GM21381 (cell line): Measurements from ENCODE around the gene MEIOSIN.
A peak's percentile ranks its signal among the peaks of the same experiment; 100 is the strongest.

Source experiments
- ATAC-seq: cut with Tn5 transposase; IDR thresholded peaks from one replicate; pipeline ENCODE4 v1.9.1; 2021; ENCODE audit warnings: mild to moderate bottlenecking, moderate library complexity; ENCODE audit not compliant: unreplicated experiment

Gene MEIOSIN

DNA sequence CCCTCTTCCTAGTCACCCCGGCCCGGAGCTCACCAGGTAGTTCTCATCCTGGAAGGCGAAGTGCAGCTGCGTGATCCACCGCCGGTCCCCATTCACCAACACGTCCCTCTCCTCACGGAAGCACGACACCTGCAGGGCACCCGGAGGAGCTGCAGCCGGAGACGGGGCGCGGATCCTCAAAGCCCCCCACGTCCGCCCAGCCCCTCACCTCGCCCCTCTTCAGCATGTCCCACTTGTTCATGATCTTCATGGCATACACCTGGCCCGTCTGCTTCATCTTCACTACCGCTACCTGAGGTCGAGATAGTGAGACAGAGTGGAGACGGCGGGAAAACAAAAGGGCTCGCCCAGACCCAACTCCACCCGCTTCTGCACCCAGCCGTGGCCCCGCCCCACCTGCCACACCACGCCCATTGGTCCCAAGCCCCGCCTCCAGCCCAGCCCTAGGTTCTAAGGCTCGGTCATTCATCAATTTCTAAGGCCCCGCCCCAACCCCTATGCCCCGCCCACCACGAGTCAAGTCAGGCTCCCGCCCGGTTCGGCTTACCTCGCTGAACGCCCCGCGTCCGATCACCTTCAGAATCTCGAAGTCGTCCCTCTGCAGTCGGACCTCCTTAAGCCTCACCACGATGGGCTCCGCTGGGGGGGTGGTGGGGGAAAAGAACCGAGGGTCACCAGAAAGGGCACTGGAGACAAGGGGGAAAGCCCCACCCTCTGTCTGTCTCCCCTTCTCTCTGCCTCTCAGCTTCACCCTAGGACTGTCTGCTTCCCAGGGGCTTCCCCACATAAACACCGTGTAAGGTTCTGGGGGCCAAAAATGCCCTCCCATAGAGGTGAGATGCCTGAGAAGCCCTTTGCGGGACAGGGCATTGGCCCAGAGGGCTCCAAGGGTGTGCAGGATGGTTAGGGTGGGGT lies 46.2 kb downstream of the MEIOSIN start:
- peak; percentile 78 for ATAC-seq

DNA sequence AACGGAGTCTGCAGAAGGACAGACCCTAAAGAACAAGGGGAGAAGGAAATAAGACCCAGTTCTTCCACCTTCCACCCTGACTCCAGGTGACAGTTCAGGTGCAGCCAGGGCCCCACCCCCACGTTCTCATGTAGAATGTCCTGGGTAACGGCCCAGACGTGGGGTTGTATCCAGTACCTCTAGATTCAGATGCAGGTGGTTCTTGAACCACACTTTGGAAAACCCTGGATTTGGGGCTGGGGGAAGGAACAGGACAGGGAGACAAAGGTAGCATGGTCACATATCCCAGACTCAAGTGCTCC lies 46.9 kb downstream of the MEIOSIN start:
- no peak for ATAC-seq

DNA sequence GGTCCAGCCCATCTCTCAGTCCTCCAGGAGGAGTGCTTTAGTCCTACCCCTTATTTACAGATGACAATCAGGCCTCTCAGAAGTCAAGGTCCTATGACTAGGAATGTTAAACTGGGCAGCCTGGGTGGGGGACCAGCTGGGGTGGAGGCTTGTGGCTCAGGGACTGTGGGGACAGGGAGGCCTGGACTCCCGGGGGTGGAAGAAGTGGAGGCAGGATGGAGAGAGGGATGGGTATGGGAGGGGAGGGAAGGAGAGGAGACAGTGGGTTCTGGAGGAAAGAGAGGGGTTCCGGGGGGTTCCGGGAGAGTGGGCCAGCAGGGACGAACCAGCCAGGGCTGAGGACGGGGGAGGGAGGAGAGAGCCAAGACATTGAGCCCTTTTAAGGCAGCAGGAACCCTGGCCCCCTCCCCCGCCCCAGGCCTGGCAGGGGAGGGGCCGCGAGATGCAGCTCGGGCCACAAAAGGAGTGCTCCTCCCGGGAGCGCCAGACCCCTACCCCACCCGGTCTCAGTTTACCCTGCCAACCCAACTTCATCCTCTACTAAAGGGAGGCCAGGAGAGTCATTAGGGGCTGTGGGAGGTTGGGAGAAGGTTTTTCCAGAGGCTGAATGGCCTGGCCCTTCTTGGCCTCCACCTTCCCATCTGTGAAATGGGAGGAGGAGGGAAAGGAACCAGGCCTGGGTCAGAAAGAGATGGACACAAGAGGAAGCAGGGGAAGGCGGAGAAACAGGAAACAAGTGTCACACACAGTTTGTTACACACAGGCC lies 47.4 kb downstream of the MEIOSIN start:
- no peak for ATAC-seq

- ATAC-seq, result no peak
Observed at GRCh38 chr19:45781214-45782161, 48.2 kb downstream of the MEIOSIN start.

DNA sequence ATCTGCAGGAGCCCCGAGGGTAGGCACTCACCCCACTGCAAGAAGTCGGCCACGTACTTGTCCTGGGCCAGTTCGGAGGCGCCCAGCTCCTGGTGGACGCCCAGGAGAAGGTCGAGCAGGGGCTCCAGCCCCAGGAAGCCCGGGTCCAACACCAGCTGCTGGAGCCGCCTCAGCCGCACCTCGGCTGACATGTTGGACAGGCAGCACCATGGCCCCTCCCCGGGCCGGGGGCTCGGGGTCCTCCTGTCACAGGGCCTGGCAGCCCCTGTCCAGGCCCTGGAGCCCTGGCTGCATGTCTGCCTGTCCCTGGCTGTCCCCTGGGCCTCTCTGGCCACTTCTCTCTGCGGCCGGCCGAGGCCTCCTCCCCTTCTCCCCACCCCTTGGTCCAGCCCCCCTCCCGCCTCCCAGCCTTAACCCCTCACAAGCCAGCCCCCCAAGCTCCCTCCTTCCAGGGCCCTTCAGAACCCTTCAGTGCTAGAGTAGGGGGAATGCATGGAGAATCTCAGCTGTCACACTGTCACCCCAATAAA lies 49.0 kb downstream of the MEIOSIN start, which contains the start of gene DMPK:
DMPK (minus strand) TSS at position 329 of the 530 bp plus-strand sequence; CDS start at position 191, 138 bp downstream.
- no peak for ATAC-seq

DNA sequence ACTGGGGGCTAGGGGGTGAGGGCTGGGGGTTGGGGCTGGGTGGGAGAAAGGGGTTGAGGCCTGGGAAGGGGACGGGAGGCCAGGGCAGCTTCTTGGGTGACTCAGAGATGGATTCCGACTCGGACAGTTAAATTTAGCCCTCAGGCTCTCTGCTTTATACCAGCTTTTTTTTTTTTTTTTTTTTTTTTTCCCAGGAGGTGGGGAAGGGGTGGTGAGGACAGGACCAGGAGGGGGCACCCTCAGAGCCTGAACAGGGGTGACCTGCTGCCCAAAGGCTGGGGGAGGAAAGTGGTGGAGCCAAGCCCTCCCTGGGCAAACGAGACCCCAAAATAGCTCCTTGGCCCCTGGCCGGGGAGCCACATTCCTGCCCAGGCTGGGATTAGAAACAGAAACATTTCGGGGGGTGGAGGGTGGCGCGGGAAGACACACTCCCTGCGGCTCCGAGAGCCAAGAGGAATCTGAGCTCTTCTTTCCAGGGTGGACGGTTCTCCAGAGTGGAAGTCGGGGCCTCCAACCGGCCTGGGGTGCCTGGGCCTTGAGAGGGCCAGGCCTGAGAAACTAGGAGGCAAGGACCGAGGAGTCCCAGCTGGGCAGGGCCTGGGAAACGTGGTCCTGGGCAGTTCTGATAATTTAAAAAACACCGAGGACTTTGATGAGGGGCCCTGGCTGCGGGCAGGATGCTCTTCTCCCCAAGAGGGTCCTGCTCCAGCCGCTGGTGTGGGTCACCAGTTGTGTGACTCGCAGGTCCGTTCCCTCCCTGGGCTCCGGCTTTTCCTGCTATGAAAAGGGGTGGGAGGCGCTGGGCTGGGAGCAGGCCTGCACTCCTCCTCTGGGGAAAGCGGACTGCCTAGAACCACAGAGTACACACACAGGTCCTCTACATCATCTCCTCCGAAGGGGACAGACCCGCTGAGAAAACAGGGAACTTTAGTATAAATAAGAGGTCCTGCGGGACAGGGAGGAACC lies 49.9 kb downstream of the MEIOSIN start:
- no peak for ATAC-seq

DNA sequence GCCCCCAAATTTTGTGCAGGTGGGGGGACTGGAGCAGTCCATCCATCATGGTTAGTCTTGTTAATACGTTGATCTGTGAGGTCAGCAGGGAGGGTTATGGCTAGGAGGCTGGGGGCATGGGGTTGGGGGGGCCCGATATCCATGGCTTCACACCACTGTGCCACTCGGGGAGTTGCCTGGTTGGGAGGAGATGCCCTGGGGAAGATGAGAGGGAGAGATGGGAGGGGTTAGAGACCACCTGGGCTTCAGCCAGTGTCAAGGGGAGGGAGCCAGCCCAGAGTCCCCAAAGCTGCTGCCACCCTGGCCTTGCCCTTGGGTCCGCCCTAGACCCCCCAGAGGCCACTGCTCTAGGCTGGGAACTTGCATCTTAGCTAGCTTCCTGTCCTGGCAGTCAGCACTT lies 50.9 kb downstream of the MEIOSIN start:
- no peak for ATAC-seq

DNA sequence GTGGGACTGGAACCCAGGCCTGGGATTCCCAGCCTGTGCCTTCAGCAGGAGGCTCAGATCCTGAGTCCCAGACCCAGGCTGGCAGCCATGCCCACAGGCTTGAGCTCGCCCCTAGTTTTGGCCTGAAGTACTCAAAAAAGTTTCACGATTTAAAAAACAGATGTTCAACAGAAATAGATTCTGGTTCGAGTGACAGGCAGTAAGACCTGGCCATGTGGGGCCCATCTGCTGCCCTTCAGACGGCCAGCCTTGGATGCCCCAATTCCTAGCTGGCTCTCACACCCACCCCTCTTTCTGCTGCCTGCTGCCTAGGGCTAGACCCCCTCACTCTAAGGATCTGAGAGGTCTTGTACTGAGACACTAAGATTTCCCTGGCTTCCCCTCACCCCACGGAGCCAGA lies 51.9 kb downstream of the MEIOSIN start:
- no peak for ATAC-seq

- no peak for ATAC-seq
Observed at GRCh38 chr19:45785781-45786532, 52.7 kb downstream of the MEIOSIN start.

DNA sequence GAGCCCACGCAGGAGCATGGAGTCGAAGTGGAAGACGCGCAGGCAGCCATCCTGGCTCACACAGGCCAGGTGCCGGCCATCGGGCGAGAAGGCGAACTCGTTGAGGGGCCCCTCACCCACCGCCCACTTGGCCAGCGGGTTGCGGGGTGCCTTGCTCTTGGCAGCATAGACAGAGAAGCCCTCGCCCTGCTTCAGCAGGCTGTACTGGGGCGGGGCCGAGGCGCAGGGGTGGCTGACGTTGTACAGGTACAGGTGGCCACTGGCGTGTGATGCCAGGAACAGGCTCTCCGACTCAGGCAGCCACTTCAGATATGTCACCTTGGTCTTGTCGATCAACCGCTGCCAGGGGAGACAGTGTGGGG lies 53.3 kb downstream of the MEIOSIN start:
- ATAC-seq, result no peak

DNA sequence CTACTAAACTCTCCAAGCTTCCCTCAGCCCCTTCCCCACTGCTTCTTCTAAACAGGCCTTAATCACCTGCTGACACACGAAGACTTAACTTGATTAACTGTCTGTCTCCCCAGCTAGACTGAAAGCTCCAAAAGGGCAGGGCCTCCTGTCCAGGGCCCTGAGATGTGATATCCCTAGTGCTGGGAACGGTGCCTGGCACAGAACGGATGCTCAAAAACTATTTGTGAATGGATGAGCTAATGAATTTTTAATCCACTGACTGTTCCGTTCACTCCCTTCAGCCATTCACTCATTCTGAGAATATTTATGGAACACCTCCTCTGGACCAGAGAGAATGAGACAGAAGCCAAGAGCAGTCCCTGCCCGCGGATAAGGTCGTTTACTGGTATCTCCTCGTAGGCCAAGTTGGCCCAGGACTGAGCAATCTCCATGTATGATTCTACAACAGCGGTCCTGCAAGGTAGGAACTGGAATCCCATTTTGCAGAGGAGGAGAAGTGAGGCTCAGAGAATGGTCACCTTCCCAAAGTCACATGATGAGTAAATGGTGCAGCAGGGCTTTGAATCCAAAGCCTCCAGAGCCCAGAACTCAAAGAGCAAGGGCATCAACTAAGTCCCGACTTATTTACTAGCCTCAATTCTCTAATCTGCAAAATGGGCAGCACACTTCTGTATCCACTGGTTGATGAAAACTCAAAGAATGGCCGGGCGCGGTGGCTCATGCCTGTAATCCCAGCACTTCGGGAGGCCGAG lies 56.0 kb downstream of the MEIOSIN start:
- no peak for ATAC-seq

GRCh38 chr19:45790942-45791341 lies 57.7 kb downstream of the MEIOSIN start:
- ATAC-seq, result no peak

- peak; percentile 30 for ATAC-seq
Observed at GRCh38 chr19:45791744-45792469, 58.7 kb downstream of the MEIOSIN start.

DNA sequence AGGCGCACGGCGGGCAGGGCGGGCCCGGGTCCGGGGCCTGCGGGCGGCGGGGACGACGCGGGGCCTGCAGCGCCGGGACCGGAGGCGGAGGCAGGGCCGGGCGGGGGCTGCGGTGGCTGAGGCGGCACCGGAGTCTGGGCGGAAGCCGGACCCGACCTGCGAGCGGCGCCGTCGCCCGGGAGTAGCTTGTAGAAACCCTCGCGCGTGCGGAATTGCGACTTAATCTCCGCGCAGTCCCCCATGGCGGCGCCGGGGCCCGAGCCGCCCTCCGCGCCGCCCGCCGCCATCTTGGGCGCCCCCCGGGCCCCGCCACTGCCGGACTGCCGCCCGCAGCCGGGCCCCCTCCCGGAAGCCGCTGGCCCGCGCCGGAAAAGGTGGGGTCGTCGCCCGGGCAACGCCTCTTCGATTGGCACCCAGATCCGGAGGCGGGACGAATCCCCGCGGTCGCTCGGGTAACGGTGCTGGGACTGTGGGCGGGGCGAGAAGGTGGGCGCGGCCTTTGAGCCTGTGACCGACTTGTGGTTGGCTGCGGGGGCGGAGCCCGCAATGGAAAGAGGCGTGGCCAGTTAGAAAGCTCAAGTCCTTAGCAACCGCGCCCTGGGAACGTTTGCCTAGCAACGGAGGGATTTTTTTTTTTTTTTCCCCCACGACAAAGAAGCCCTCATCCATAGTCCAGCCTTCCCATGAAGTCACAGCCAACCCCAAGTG lies 59.4 kb downstream of the MEIOSIN start, which contains the start of gene DMWD:
DMWD (minus strand) TSS at position 376 of the 708 bp plus-strand sequence; CDS start at position 287, 89 bp downstream.
- peak; percentile 94 for ATAC-seq

GRCh38 chr19:45793178-45793564 lies 59.9 kb downstream of the MEIOSIN start:
- ATAC-seq, result no peak

DNA sequence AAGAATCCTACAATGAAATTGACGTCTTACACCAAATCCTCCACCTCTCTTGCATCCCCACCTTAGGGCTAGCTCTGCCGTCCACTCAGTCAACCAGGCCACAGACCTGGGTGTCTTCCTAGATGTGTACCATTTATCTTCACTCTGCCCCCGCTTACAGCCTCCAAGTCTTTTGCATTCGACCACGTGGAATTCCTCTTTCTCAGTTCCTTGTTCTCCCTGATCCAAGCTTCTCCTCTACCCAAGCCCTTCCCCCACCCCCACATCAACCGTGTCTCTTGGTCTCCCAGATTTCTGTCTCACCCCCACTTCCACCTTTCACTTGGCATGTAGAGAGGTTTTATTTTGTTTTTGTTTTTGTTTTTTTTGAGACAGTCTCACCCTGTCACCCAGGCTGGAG lies 60.6 kb downstream of the MEIOSIN start:
- ATAC-seq, result no peak

DNA sequence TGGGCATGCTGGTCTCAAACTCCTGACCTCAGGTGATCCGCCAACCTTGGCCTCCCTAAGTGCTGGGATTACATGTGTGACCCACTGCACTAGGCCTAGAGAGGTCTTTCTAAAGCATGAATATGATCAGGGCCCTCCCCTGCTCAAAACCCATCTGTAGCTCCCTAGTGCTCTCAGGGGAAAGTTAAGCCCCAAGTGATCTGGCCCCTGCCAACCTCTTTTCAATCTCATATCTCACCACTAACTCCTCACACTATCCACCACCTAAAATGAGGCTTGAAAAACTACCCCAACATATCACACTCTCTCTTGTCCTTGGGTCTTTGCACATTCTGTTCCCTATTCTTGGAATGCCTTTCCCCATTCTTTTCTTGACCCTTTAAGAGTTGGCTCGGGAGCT lies 61.4 kb downstream of the MEIOSIN start:
- ATAC-seq, result no peak
